HepG2 (cell line): Measurements from ENCODE around the gene AGAP4. TPM values are rescaled to one million over a fixed set of nuclear protein-coding genes. Genes with fewer than 3 reads are reported as not detected.

ENCODE experiments used
- ATAC-seq: fragments of 200-7000 bp; cut with Tn5 transposase; 3 replicates; pipeline ENCODE4 v1.9.1; 2020; ENCODE audit warnings: mild to moderate bottlenecking, moderate library complexity
- BruUV-seq: library from RNA; stranded (reverse); fragments of 400-500 nt; replicated peaks from 2 replicates; lab custom pipeline; 2021; lab: Mats Ljungman, UMichigan
- CTCF ChIA-PET: fragments of 300-600 bp; formaldehyde crosslinking; extraction: SDS; loops from one replicate; lab custom pipeline; 2021; ENCODE audit warnings: low total read pairs, inconsistent platforms, low intra/inter-chr PET ratio; lab: Yijun Ruan, JAX
- POLR2A ChIA-PET: fragments of 350-600 bp; sonication (Branson Sonifier 250); formaldehyde crosslinking; loops from one replicate; lab custom pipeline; 2020; ENCODE audit warnings: antibody characterized with exemption, inconsistent platforms; lab: Yijun Ruan, JAX
- DNase-seq: peaks from one replicate; pipeline ENCODE4 v3.0.0-alpha.2; 2015; ENCODE audit warnings: low spot score
- FAIRE-seq: peaks from 3 replicates; lab custom pipeline; 2011; peaks lifted over from hg19 to GRCh38; lab: Jason Lieb, UNC
- H2AFZ ChIP-seq: one replicate; pipeline ENCODE4 v1.6.1; 2011; ENCODE audit warnings: low read length, inconsistent platforms
- H3K27ac ChIP-seq: fragments of 300-600 bp; 3 replicates; pipeline ENCODE4 v1.8.0; 2011; ENCODE audit warnings: mixed run types, mild to moderate bottlenecking, mixed read lengths, low read length, inconsistent platforms; ENCODE audit not compliant: insufficient read depth; ENCODE audit errors: extremely low read length
- H3K27me3 ChIP-seq, 2 experiments: fragments of 200-600 bp in 1 of 2; 2 replicates in 1 of 2; 3 replicates in 1 of 2; pipeline versions ENCODE4 v1.6.0 to v1.8.0; 2011; ENCODE audit warnings: low read length in 2 of 2, mild to moderate bottlenecking in 2 of 2, moderate library complexity in 2 of 2, inconsistent platforms in 1 of 2; ENCODE audit not compliant: insufficient read depth in 2 of 2, control insufficient read depth in 1 of 2
- H3K36me3 ChIP-seq, 2 experiments: fragments of 200-600 bp in 1 of 2; replicated peaks in 1 of 2; 2 replicates in 1 of 2; 3 replicates in 1 of 2; pipeline versions ENCODE4 v1.5.1 to v1.8.0; 2011; ENCODE audit warnings: low read length in 2 of 2, inconsistent platforms in 1 of 2; ENCODE audit not compliant: insufficient read depth in 2 of 2, control insufficient read depth in 1 of 2
- H3K4me1 ChIP-seq: 2 replicates; pipeline ENCODE4 v1.5.1; 2012; ENCODE audit warnings: low read length, inconsistent platforms; ENCODE audit not compliant: insufficient read depth
- H3K4me2 ChIP-seq: 2 replicates; pipeline ENCODE4 v1.6.0; 2011; ENCODE audit warnings: low read depth, low read length, inconsistent platforms
- H3K4me3 ChIP-seq, 3 experiments: fragments of 200-600 bp in 1 of 3; sonication (generic), shearing (Covaris generic) in 1 of 3; replicated peaks in 1 of 3; 2 replicates each; pipeline ENCODE4 v1.5.1; 2011 to 2016; ENCODE audit warnings: low read length in 3 of 3, inconsistent platforms in 2 of 3, low read depth in 2 of 3, mild to moderate bottlenecking in 2 of 3, control low read depth in 1 of 3, mixed read lengths in 1 of 3; ENCODE audit not compliant: insufficient read depth in 1 of 3
- H3K79me2 ChIP-seq: one replicate; pipeline ENCODE4 v1.6.1; 2011; ENCODE audit warnings: low read length, inconsistent platforms; ENCODE audit not compliant: insufficient read depth
- H3K9ac ChIP-seq: 2 replicates; pipeline ENCODE4 v1.6.0; 2011; ENCODE audit warnings: mild to moderate bottlenecking, low read depth, low read length, inconsistent platforms; ENCODE audit not compliant: insufficient read depth
- H3K9me3 ChIP-seq: 2 replicates; pipeline ENCODE4 v1.5.1; 2012; ENCODE audit warnings: mild to moderate bottlenecking, low read length
- H4K20me1 ChIP-seq: 2 replicates; pipeline ENCODE4 v1.6.0; 2011; ENCODE audit warnings: inconsistent platforms, mild to moderate bottlenecking, low read length, moderate library complexity; ENCODE audit not compliant: insufficient read depth
- ATF5 ChIP-seq: sonication (generic); formaldehyde crosslinking; IDR thresholded peaks from 2 replicates; pipeline ENCODE4 v1.4.0; 2020; ENCODE audit warnings: mild to moderate bottlenecking, low read depth, missing genetic modification reagents
- ATM ChIP-seq: fragments of 450-650 bp; IDR thresholded peaks from 2 replicates; pipeline ENCODE4 v1.7.1; 2017; ENCODE audit warnings: mild to moderate bottlenecking, borderline replicate concordance
- ELF3 ChIP-seq: IDR thresholded peaks from 2 replicates; pipeline ENCODE4 v1.6.1; 2016; ENCODE audit warnings: missing genetic modification reagents, missing compliant biosample characterization
- HINFP ChIP-seq: sonication (generic); formaldehyde crosslinking; IDR thresholded peaks from 2 replicates; pipeline ENCODE4 v1.4.0; 2020; ENCODE audit warnings: low read depth, mild to moderate bottlenecking, missing genetic modification reagents
- JDP2 ChIP-seq: sonication (generic); formaldehyde crosslinking; IDR thresholded peaks from 2 replicates; pipeline ENCODE4 v1.8.1; 2022; ENCODE audit warnings: missing genetic modification reagents, borderline replicate concordance
- KDM5A ChIP-seq: fragments of 200-600 bp; sonication (generic); IDR thresholded peaks from 2 replicates; pipeline ENCODE4 v1.7.0; 2018; ENCODE audit warnings: antibody characterized with exemption, mild to moderate bottlenecking, low read length, borderline replicate concordance
- MIER3 ChIP-seq: IDR thresholded peaks from 2 replicates; pipeline ENCODE4 v1.6.1; 2016; ENCODE audit warnings: missing compliant biosample characterization, borderline replicate concordance
- PAWR ChIP-seq: sonication (generic); formaldehyde crosslinking; IDR thresholded peaks from 2 replicates; pipeline ENCODE4 v1.4.0; 2020; ENCODE audit warnings: missing genetic modification reagents, mild to moderate bottlenecking, borderline replicate concordance
- TAF1 ChIP-seq: sonication (generic); formaldehyde crosslinking; IDR thresholded peaks from 2 replicates; pipeline ENCODE4 v1.4.0; 2020; ENCODE audit warnings: missing genetic modification reagents
- ZNF142 ChIP-seq: sonication (generic); formaldehyde crosslinking; IDR thresholded peaks from 2 replicates; pipeline ENCODE4 v1.4.0; 2020; ENCODE audit warnings: missing genetic modification reagents
- ZNF256 ChIP-seq: sonication (generic); formaldehyde crosslinking; conservative IDR thresholded peaks from 2 replicates; pipeline ENCODE4 v1.4.0; 2020; ENCODE audit warnings: missing genetic modification reagents
- ZNF629 ChIP-seq: sonication (generic); formaldehyde crosslinking; conservative IDR thresholded peaks from 2 replicates; pipeline ENCODE4 v1.5.0; 2020; ENCODE audit warnings: missing genetic modification reagents
- ZNF780A ChIP-seq: sonication (generic); formaldehyde crosslinking; IDR thresholded peaks from 2 replicates; pipeline ENCODE4 v1.8.0; 2022; ENCODE audit warnings: mild to moderate bottlenecking, missing genetic modification reagents, moderate library complexity
- WGBS: methylation state at CpG from one replicate; pipeline ENCODE4 v1.1.6; 2017; ENCODE audit warnings: low lambda C conversion rate; 5-methylcytosine and 5-hydroxymethylcytosine counted together
- in situ Hi-C: cut with HindIII; loops from 2 replicates; pipeline ENCODE4 v1.10.0; 2017; ENCODE audit warnings: low pct_unique_long_range_greater_than_20kb; ENCODE audit not compliant: extremely low pct_ligation_motif_present
- intact Hi-C: fragments of 100-400 bp; cut with micrococcal nuclease; formaldehyde crosslinking; loops from one replicate; pipeline ENCODE4 v1.10.0; 2022; ENCODE audit not compliant: unreplicated experiment
- polyA plus RNA-seq, 8 experiments: library from polyadenylated mRNA; depleted of rRNA in 3 of 8; stranded (reverse) in 7 of 8; unstranded in 1 of 8; fragments of >200 nt; fragmentation: Illumina TruSeq in 4 of 8; extraction: Trizol in 4 of 8; gene quantifications; 2 replicates each; pipeline versions ENCODE4 v1.2.1 to v1.2.3, GENCODE V29; 2011 to 2016; ENCODE audit warnings: low read depth in 4 of 8, missing spikeins in 1 of 8, mixed read lengths in 1 of 8; ENCODE audit not compliant: insufficient read depth in 1 of 8
- total RNA-seq, 5 experiments: library from RNA; depleted of rRNA; stranded (reverse); fragments of >200 nt; fragmentation: Illumina TruSeq; extraction: Trizol; gene quantifications; 2 replicates each; pipeline ENCODE4 v1.2.3, GENCODE V29; 2016; ENCODE audit warnings: low read depth in 1 of 5

The AGAP4 gene
- total and polyA plus RNA-seq, 2 of the 13 experiments (the other 11 are each of a cell fraction or from before 2014, with no cell fraction given): 11.0 to 38.3 TPM

GRCh38 chr10:45819552-45819951, 27.7 kb downstream of the AGAP4 start (continued):
- TF ChIP-seq ZNF629 (CRISPR knock-in tag) (no peak), ATF5 (no peak), JDP2 (CRISPR knock-in tag) (no peak), ZNF780A (CRISPR knock-in tag) (no peak), HINFP (CRISPR knock-in tag) (no peak)

GRCh38 chr10:45817912-45818311, 29.4 kb downstream of the AGAP4 start:
- DNase-seq: no peak
- no peaks in the 10 kb centered on the region for H3K79me2 ChIP-seq
- no peak overlapping the region for H3K4me3 ChIP-seq
- H3K36me3 ChIP-seq: no peaks in the 10 kb centered on the region
- intact Hi-C loops: no loop called here
- ChIA-PET POLR2A (no interaction called here), CTCF (no interaction called here)
- BruUV-seq: no TSS peak
- H3K27me3 ChIP-seq: no peaks in the 10 kb centered on the region; a peak in 1 of 5 replicates
- H3K4me1 ChIP-seq: no peaks in the 10 kb centered on the region
- no peak overlapping the region for H3K4me2 ChIP-seq
- no peaks in the 10 kb centered on the region for H3K9me3 ChIP-seq
- no peak overlapping the region for H2AFZ ChIP-seq
- no peak overlapping the region for H3K27ac ChIP-seq
- no peaks in the 10 kb centered on the region for H4K20me1 ChIP-seq
- WGBS: 65% methylated on average over 3 of the region's 3 CpGs
- no peak for FAIRE-seq
- in situ Hi-C loops: no loop called here
- no peak for TF ChIP-seq ZNF142 (CRISPR knock-in tag)
- no peak for TF ChIP-seq MIER3 (CRISPR knock-in tag)
- TF ChIP-seq PAWR (CRISPR knock-in tag): no peak
- no peak for TF ChIP-seq ZNF256 (CRISPR knock-in tag)
- TF ChIP-seq ELF3 (CRISPR knock-in tag): no peak
- TF ChIP-seq TAF1 (CRISPR knock-in tag): no peak
- TF ChIP-seq ATM: no peak
- TF ChIP-seq KDM5A: no peak
- no peak overlapping the region for H3K9ac ChIP-seq
- ATAC-seq: no peak
